Measurements from ENCODE around the gene HOXB1.

Gene HOXB1

GRCh38 chr17:48567646-48568354, 37.0 kb upstream of the HOXB1 start:
- no peak for DNase-seq (ENCODE audit: low read depth)

- DNase-seq (ENCODE audit: low read depth) = no peak
These were observed 36.4 kb upstream of the HOXB1 start for GRCh38 chr17:48567209-48567608.

- DNase-seq (ENCODE audit: low read depth) = no peak
These were observed 35.9 kb upstream of the HOXB1 start for GRCh38 chr17:48566717-48567116.

GRCh38 chr17:48565925-48566710, 35.3 kb upstream of the HOXB1 start:
- no peak for DNase-seq (ENCODE audit: low read depth)

- DNase-seq (ENCODE audit: low read depth) = no peak
These were observed 34.3 kb upstream of the HOXB1 start for GRCh38 chr17:48565022-48565554.

- no peak for DNase-seq (ENCODE audit: low read depth)
These were observed 33.6 kb upstream of the HOXB1 start for GRCh38 chr17:48564188-48565021.

GRCh38 chr17:48563867-48564187, 33.0 kb upstream of the HOXB1 start:
- DNase-seq (ENCODE audit: low read depth) = no peak

GRCh38 chr17:48563385-48563838, 32.6 kb upstream of the HOXB1 start:
- DNase-seq (ENCODE audit: low read depth) = no peak

GRCh38 chr17:48562934-48563333, 32.1 kb upstream of the HOXB1 start:
- no peak for DNase-seq (ENCODE audit: low read depth)

- no peak for DNase-seq (ENCODE audit: low read depth)
These were observed 31.3 kb upstream of the HOXB1 start for GRCh38 chr17:48561884-48562810.

- DNase-seq (ENCODE audit: low read depth) = no peak
These were observed 29.3 kb upstream of the HOXB1 start for GRCh38 chr17:48559840-48560817.

GRCh38 chr17:48559122-48559839, 28.5 kb upstream of the HOXB1 start:
- no peak for DNase-seq (ENCODE audit: low read depth)

GRCh38 chr17:48558831-48559121, 28.0 kb upstream of the HOXB1 start:
- no peak for DNase-seq (ENCODE audit: low read depth)

GRCh38 chr17:48558057-48558830, 27.4 kb upstream of the HOXB1 start:
- DNase-seq (ENCODE audit: low read depth) = no peak

- DNase-seq (ENCODE audit: low read depth) = no peak
These were observed 26.0 kb upstream of the HOXB1 start for GRCh38 chr17:48556576-48557401.

- DNase-seq (ENCODE audit: low read depth) = no peak
These were observed 25.4 kb upstream of the HOXB1 start for GRCh38 chr17:48556229-48556575.

- DNase-seq (ENCODE audit: low read depth) = no peak
These were observed 24.7 kb upstream of the HOXB1 start for GRCh38 chr17:48555258-48556228.
